Osteocyte (in vitro differentiated cells): ENCODE results near the gene ANKRD55. TPM values are rescaled to one million over a fixed set of nuclear protein-coding genes. Genes with fewer than 3 reads are reported as not detected.

Experiments
- DNase-seq: peaks from one replicate; pipeline ENCODE4 v3.0.0; 2021; ENCODE audit warnings: mixed read lengths; ENCODE audit not compliant: unreplicated experiment; ENCODE audit errors: extremely low spot score
- H3K27ac Mint-ChIP-seq: one replicate; pipeline ENCODE4 v1.8.0; 2021; ENCODE audit warnings: mild to moderate bottlenecking, mixed read lengths; ENCODE audit not compliant: unreplicated experiment
- H3K27me3 Mint-ChIP-seq: one replicate; pipeline ENCODE4 v1.8.0; 2021; ENCODE audit warnings: mixed read lengths; ENCODE audit not compliant: unreplicated experiment
- H3K36me3 Mint-ChIP-seq: one replicate; pipeline ENCODE4 v1.8.0; 2021; ENCODE audit warnings: mixed read lengths; ENCODE audit not compliant: unreplicated experiment
- H3K4me1 Mint-ChIP-seq: one replicate; pipeline ENCODE4 v1.8.0; 2021; ENCODE audit warnings: mixed read lengths; ENCODE audit not compliant: unreplicated experiment
- H3K4me3 Mint-ChIP-seq: one replicate; pipeline ENCODE4 v1.8.0; 2021; ENCODE audit warnings: mild to moderate bottlenecking, moderate library complexity, mixed read lengths; ENCODE audit not compliant: unreplicated experiment
- H3K9me3 Mint-ChIP-seq: one replicate; pipeline ENCODE4 v1.8.0; 2021; ENCODE audit warnings: mixed read lengths; ENCODE audit not compliant: unreplicated experiment
- CTCF ChIP-seq: fragments of 200-600 bp; sonication (generic); IDR thresholded peaks from 2 replicates; pipeline ENCODE4 v1.5.0; 2021; ENCODE audit warnings: antibody characterized with exemption, mild to moderate bottlenecking, moderate library complexity
- total RNA-seq: library from RNA; stranded (reverse); gene quantifications from 2 replicates; pipeline ENCODE4 v1.2.1, GENCODE V29; 2021

The ANKRD55 gene
- total RNA-seq, 1 donor from 2014 or later = not detected

- Mint-ChIP-seq H3K9me3 (no peaks in the 10 kb centered on the region), H3K4me1 (peaks cover 17% of the 10 kb centered on the region), H3K36me3 (no peaks in the 10 kb centered on the region), H3K4me3 (no peak overlapping the region), H3K27me3 (no peaks in the 10 kb centered on the region), H3K27ac (no peak overlapping the region)
- no peak for TF ChIP-seq CTCF
- no peak for DNase-seq
Observed at GRCh38 chr5:56119050-56119449, 114.1 kb downstream of the ANKRD55 start.

DNA sequence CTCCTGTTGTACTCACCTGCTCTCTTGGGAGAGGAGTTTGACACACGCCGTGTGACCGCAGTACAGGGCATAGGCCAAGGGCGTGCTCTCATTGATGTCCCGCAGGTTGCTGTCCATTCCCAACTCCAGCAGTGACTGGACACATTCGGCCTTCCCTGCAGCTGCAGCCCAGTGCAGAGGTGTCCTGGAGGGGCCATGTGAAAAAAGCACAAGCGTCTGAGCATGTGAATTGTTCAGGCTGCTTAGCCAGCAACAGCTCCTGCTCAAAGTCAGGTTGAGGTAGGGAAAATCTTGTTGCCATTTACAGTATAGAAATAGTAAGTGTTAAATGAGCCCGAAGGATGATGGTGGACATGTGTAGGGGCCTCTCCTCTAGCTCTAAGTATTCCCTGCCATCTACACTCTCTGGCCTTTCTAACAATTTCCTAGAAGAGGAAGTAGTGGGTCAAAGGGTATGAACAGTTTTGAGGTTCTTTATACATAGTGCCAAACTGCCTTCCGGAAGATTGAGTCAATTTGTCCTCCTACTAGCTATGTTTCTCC, 116.5 kb downstream of the ANKRD55 start:
- DNase-seq = no peak
- Mint-ChIP-seq H3K4me3 (no peak overlapping the region), H3K9me3 (no peaks in the 10 kb centered on the region), H3K4me1 (peaks cover 16% of the 10 kb centered on the region), H3K36me3 (no peaks in the 10 kb centered on the region), H3K27ac (no peak overlapping the region), H3K27me3 (no peaks in the 10 kb centered on the region)
- no peak for TF ChIP-seq CTCF

GRCh38 chr5:56115589-56115988, 117.5 kb downstream of the ANKRD55 start:
- Mint-ChIP-seq H3K36me3 (no peaks in the 10 kb centered on the region), H3K4me1 (peaks cover 27% of the 10 kb centered on the region), H3K27ac (no peak overlapping the region), H3K9me3 (no peaks in the 10 kb centered on the region), H3K27me3 (no peaks in the 10 kb centered on the region), H3K4me3 (no peak overlapping the region)
- DNase-seq = no peak
- no peak for TF ChIP-seq CTCF

DNA sequence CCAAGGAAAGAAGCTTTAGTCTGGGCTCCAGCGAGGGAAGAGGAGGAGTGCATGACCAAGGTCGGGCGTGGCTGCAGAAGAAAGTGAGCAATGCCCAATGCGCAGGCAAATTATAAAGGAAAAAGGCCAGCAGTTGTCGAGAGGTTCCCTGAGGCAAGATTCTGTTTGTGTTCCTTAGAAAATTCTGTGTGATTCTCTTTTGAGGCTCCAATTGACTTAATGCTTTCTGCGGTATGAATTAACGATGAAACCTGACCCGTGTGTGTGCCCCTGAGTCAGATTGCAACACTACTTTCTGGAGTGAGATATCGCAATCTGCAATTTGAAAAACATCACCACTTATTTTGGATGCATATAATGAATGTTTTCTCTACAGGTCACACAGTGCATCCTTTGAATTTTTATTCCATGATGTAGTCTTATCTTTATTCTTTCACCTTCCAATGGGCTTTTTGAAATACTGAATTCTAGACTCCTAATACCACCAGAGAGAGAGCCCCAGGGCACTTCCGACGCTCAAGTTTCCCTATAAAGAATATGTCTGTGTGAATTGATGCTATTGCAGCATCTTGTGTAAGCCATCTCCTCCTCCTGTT, 120.5 kb downstream of the ANKRD55 start:
- Mint-ChIP-seq H3K4me1 (peaks cover 34% of the 10 kb centered on the region), H3K36me3 (no peaks in the 10 kb centered on the region), H3K4me3 (peak overlapping the region; percentile 3), H3K9me3 (no peaks in the 10 kb centered on the region), H3K27ac (peak overlapping the region; percentile 25), H3K27me3 (no peaks in the 10 kb centered on the region)
- DNase-seq = no peak
- TF ChIP-seq CTCF = no peak

GRCh38 chr5:56111404-56111781, 121.7 kb downstream of the ANKRD55 start:
- TF ChIP-seq CTCF = no peak
- Mint-ChIP-seq H3K36me3 (no peaks in the 10 kb centered on the region), H3K4me3 (no peak overlapping the region)

More at GRCh38 chr5:56111404-56111781, 121.7 kb downstream of the ANKRD55 start:
- H3K27me3 Mint-ChIP-seq = no peaks in the 10 kb centered on the region
- no peak overlapping the region for H3K27ac Mint-ChIP-seq
- DNase-seq = no peak
- H3K4me1 Mint-ChIP-seq = peaks cover 34% of the 10 kb centered on the region
- H3K9me3 Mint-ChIP-seq = no peaks in the 10 kb centered on the region
